Measurements from ENCODE around the gene COQ4.
A peak's percentile ranks its signal among the peaks of the same experiment; 100 is the strongest.
"Not testable (repeated sequence)": the region's sequence is repeated elsewhere in the genome, so short reads cannot be mapped to it uniquely, and the experiment has no call there.

Gene COQ4

DNA sequence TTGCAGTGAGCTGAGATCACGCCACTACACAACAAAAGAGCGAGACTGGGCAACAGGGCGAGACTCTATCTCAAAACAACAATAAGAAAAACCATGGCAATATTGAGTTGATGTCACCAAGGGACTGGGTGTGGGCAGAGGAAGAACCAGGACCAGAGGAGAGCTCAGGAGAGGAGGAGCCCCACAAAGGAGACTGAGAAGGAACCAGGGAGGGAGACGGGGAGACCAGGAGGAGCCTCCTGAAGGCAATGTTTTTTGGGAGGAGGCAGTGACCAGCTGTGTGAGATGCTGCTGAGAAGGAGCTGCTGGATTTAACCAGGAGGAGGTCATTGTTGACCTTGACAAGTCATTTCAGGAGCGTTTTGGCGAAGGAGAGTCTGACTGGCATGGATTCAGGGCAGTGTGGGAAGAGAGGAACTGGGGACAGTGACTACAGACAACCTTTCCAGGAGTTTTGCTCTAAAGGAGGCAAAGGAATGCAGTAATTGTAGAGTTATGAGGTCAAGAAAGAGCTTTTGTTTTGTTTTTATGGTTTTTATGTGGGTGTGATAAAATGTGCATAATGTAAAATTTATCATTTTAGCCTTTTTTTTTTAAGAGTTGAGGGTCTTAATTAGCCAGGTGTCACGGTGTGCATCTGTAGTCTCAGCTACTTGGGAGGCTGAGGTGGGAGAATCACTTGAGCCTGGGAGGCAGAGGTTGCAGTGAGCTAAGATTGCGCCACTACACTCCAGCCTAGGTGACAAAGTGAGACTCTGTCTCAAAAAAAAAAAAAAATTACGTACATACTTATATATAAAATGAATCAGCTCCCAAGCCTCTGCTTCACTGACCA, 18.3 kb upstream of the COQ4 start:
- DNase-seq: no peak

- no peak for DNase-seq
These were observed 17.7 kb upstream of the COQ4 start for GRCh38 chr9:128304971-128305288.

DNA sequence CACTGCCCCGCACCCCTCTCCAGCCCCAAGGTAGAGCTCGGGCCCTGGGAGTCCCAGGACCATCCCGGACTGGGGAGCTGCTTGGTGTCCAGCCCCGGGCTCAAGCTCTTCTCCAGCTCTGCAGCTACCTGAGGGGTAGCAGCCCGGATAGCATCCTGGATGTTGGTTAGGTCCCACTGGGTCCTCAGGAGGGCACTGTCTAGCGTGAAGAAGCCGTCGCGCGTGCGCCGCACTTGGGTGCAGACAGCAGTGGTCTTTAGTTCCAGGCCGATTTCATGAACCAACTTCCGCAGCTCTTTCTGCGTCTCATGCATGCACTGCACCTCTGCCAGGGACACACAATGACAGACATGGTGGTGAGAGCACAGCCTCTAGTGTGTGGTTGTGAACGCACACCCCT, 13.1 kb upstream of the COQ4 start:
- no peak for DNase-seq

DNA sequence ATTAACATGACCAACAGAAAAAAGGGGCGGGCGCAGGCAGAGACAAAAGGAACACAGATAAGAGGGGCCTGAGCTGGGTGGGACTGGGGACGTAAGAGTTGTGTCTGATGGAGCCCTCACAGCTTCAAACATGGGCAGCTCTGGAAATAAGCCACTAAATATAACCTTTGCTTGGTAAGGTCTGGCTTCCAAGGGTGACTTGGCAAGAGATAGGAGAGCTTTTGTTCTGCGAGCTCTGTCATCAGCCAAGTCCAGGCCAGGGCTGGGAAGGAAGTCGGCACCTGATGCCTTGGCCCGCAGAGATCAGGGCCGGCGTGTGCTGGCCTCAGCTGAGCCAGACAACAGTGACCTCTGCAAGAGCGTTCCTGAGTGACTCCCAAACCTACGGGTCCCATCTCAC, 12.2 kb upstream of the COQ4 start:
- DNase-seq: no peak

DNA sequence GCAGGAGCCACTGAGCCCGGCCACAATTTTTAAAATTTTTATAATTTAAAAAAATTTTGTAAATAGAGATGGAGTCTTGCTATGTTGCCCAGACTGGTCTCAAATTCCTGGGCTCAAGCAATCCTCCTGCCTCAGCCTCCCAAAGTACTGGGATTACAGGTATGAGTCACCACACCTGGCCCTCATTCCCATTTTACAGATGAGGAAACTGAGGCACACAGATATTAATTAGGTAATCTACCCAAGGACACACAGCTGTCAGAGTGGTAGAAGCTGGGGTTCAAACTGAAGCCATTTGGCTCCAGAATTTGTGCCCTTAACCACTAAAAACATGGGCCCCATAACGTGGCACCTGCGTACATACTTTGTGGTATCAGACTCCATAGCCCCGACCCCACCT, 7.9 kb upstream of the COQ4 start:
- no peak for DNase-seq

DNA sequence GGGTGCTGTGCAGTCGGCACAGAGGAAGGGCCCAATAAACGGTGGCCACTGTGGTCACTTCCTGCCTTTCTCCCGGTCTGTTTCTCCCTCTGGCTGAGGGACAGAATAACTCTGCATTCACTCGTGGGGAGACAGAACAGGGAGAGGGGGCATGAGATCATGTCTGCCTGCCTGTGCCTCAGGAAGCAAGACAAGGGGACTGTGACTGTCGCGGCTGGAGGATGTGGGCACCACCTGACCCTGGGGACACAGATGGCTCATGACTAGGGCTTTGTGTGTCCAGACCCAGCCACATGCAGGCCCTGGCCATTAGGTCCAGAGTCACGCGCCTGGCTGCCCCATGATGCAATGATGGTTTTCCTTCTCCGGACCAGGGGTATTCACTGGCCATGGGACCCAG, 6.2 kb upstream of the COQ4 start:
- no peak for DNase-seq

DNA sequence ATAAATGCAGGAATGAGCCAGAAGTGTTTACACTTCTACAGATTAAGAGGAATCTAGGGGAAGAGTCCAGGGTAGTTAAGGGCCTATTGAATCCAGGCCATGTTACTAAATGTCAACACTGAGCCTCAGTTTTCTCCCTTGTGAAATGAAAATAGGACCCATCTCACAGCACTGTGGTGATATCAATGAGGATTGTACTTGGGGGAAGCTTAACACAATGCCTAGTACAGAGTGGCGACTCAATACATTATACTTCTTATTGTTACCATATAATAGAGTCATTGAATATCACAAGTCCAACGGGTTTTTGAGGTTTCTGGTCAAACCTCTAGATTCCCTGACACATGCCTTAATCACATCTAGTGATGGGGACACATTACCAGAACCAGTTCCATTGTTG, 5.0 kb upstream of the COQ4 start:
- DNase-seq: no peak

DNA sequence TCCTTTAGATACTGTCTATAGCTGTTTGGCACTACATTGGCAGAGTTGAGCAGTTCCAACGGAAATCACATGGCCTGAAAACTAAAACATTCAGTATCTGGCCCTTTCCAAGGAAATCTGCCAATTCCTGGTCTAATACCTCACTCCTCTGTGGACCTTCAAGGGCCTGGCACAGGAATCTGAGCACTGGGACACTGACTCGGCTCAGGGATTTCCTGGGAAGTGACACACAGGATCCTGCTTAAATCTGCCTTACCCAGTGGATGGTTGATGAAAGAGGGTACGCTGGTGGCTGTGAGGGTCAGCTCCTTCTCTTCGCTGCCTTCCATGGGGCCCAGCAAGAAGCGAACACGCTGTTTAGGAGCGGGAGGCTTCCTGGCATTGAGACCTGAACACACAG, 1.3 kb upstream of the COQ4 start:
- DNase-seq: no peak

DNA sequence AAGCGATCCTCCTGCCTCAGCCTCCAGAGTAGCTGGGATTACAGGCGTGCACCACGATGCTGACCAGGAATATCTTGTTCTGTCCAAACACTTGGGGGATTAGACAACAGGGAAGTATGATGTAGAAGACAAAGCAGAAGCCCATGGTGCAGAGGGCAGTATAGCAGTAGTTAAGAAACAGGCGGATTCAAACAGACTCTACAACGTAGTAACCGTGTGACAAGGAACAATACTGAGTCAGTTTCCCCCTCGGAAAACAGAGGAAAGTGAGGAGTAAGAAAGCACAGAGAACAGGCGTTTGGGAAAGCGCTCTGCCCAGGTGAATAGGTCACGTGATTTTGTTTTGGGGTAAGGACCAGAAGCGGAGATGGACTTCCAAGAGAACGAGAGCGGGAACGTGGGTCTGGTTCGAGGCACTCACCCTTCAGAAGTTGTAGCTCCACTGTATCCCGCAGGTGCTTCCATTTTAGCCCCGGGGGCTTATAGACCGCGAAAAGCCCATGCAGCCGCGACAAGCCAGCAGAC, 698 bp upstream of the COQ4 start:
- DNase-seq: no peak

GRCh38 chr9:128323212-128323730, 632 bp downstream of the COQ4 start:
- DNase-seq: no peak

GRCh38 chr9:128323791-128324190, 1.2 kb downstream of the COQ4 start:
- no peak for DNase-seq

DNA sequence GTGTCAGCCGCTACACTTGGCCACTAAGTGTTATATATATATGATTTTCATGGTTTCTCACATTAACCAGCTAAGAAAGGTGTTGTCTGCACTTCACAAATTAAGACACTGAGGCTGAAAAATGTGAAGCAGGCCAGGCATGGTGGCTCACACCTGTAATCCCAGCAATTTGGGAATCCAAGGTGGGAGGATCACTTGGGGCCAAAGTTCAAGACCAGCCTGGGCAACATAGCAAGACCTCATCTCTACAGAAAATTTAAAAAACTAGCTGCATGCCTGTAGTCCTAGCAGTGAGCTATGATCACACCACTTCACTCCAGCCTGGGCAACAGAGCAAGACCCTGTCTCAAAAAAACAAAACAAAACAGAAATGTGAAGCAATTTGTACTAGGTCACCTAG, 1.8 kb downstream of the COQ4 start:
- DNase-seq: no peak

DNA sequence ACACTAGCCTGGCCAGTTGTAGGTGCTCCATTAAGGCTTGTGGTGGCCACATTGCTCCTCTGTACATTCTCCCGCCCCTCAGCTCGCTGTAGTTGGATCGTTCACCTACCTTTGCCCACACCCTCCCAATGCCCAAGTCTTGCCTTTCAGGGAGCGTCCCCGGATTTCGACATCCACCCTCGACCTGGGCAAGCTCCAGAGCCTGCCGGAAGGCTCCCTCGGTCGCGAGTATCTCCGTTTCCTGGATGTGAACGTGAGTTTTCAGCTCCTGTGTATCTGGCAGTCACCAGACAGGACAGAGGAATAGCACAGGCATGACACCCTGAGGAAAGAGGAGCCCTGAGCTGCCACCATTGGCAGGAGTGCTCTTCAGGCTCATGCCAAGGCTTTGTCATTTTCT, 3.0 kb downstream of the COQ4 start:
- DNase-seq: no peak

- no peak for DNase-seq
These were observed 10.8 kb downstream of the COQ4 start for GRCh38 chr9:128333451-128333869.

- DNase-seq: no peak
These were observed 12.5 kb downstream of the COQ4 start for GRCh38 chr9:128335161-128335560.

- DNase-seq: no peak
These were observed 13.3 kb downstream of the COQ4 start for GRCh38 chr9:128335914-128336313.

GRCh38 chr9:128337936-128338335, 15.3 kb downstream of the COQ4 start:
- no peak for DNase-seq

- not testable (repeated sequence) for DNase-seq
These were observed 16.4 kb downstream of the COQ4 start for GRCh38 chr9:128338852-128339614.

GRCh38 chr9:128339761-128340690, 17.4 kb downstream of the COQ4 start, which contains the start of gene SLC27A4:
Gene SLC27A4 (plus strand): TSS chr9:128340527. CDS start chr9:128343133, 2,606 bp downstream.
- DNase-seq: peak; percentile 37

DNA sequence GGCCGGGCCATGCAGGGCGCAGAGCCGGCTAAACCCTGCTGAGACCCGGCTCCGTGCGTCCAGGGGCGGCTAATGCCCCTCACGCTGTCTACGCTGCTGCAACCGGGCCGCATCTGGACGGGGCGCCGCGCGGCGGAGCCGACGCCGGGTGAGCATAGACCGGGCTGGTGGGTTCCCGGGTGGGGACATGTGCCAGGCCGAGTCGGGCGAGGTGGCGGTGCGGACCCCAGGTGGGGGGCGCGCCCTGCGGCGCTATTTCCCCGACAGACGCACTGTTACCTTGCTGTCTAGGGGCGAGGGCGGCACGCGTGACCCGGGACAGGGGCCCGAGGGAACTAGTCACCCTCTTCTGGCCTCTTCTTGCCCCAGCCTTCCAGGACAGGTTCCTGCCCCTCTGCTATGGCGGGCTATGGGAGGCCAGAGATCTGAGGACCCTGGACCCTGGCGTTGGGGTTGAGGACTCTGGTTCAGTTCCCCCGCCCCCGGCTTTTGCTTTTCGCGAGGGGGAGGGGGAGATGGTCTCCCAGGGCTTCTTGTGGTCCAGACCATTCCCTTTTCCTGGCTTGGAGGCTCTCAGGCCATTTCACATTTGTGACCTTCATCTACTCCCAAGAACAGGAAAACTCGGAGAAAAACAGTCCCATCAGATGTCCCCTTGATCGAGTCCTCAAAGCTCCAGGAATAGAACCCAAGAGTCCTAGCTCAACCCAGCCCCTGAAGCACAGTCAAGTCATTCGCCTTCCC, 18.2 kb downstream of the COQ4 start:
- no peak for DNase-seq

DNA sequence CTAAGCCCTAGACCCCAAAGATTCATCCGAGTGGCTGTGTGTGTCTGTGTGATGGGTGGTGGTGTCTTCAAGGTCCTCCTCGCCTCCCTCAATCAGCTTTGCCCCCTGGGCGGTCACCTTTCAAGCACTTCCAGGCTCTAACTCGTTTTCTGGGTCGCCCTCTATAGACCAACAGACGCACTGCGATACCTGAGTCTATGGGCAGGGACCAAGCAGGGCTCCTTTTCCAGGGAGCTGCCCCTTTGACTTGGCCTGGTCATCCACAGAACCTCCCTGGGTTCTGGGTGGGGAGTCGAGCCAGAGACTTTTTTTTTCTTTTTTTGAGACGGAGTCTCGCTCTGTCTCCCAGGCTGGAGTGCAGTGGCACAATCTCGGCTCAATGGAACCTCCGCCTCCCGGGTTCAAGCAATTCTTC, 18.8 kb downstream of the COQ4 start:
- peak; percentile 32 for DNase-seq

All from DMS79 (cell line).